Astrocyte (in vitro differentiated cells and primary cell): Measurements from ENCODE around the gene NLRP6. TPM values are rescaled to one million over a fixed set of nuclear protein-coding genes. Genes with fewer than 3 reads are reported as not detected.

ENCODE experiments used
- DNase-seq: peaks from one replicate; pipeline ENCODE4 v3.0.0-alpha.2; 2010; ENCODE audit warnings: low read depth
- FAIRE-seq: peaks from 2 replicates; lab custom pipeline; 2011; peaks lifted over from hg19 to GRCh38; lab: Jason Lieb, UNC
- H2AFZ ChIP-seq: 2 replicates; pipeline ENCODE4 v1.6.0; 2012; ENCODE audit warnings: low read depth, low read length, inconsistent platforms
- H3K27ac ChIP-seq: 2 replicates; pipeline ENCODE4 v1.5.1; 2011; ENCODE audit warnings: low read depth, low read length, inconsistent platforms
- H3K27me3 ChIP-seq: 2 replicates; pipeline ENCODE4 v1.6.0; 2011; ENCODE audit warnings: low read length, inconsistent platforms; ENCODE audit not compliant: insufficient read depth
- H3K36me3 ChIP-seq: 2 replicates; pipeline ENCODE4 v1.5.1; 2011; ENCODE audit warnings: low read length, inconsistent platforms; ENCODE audit not compliant: insufficient read depth
- H3K4me1 ChIP-seq: 2 replicates; pipeline ENCODE4 v1.5.1; 2011; ENCODE audit warnings: low read length, inconsistent platforms; ENCODE audit not compliant: insufficient read depth
- H3K4me2 ChIP-seq: 2 replicates; pipeline ENCODE4 v1.6.0; 2012; ENCODE audit warnings: low read length, inconsistent platforms
- H3K4me3 ChIP-seq: 2 replicates; pipeline ENCODE4 v1.5.1; 2011; ENCODE audit warnings: low read depth, mild to moderate bottlenecking, low read length, inconsistent platforms; ENCODE audit not compliant: insufficient read depth
- H3K79me2 ChIP-seq: 2 replicates; pipeline ENCODE4 v1.6.0; 2012; ENCODE audit warnings: mild to moderate bottlenecking, low read length, inconsistent platforms; ENCODE audit not compliant: insufficient read depth
- H3K9ac ChIP-seq: 2 replicates; pipeline ENCODE4 v1.6.0; 2012; ENCODE audit warnings: mild to moderate bottlenecking, low read length, inconsistent platforms
- H3K9me3 ChIP-seq: 2 replicates; pipeline ENCODE4 v1.5.1; 2012; ENCODE audit warnings: low read depth, mild to moderate bottlenecking, low read length, inconsistent platforms; ENCODE audit not compliant: insufficient read depth
- H4K20me1 ChIP-seq: 2 replicates; pipeline ENCODE4 v1.6.0; 2012; ENCODE audit warnings: low read length, inconsistent platforms; ENCODE audit not compliant: insufficient read depth
- H3K27ac Mint-ChIP-seq: one replicate; pipeline ENCODE4 v1.8.0; 2021; ENCODE audit warnings: mild to moderate bottlenecking, mixed read lengths; ENCODE audit not compliant: unreplicated experiment
- H3K27me3 Mint-ChIP-seq: one replicate; pipeline ENCODE4 v1.8.0; 2021; ENCODE audit warnings: low read depth, mixed read lengths; ENCODE audit not compliant: unreplicated experiment
- H3K36me3 Mint-ChIP-seq: one replicate; pipeline ENCODE4 v1.8.0; 2021; ENCODE audit warnings: low read depth, mixed read lengths; ENCODE audit not compliant: unreplicated experiment
- H3K4me1 Mint-ChIP-seq: one replicate; pipeline ENCODE4 v1.8.0; 2021; ENCODE audit warnings: low read depth, mixed read lengths; ENCODE audit not compliant: unreplicated experiment
- H3K4me3 Mint-ChIP-seq: one replicate; pipeline ENCODE4 v1.8.0; 2021; ENCODE audit warnings: mild to moderate bottlenecking, moderate library complexity, mixed read lengths; ENCODE audit not compliant: unreplicated experiment
- H3K9me3 Mint-ChIP-seq: one replicate; pipeline ENCODE4 v1.8.0; 2021; ENCODE audit warnings: mild to moderate bottlenecking, mixed read lengths; ENCODE audit not compliant: unreplicated experiment
- CTCF ChIP-seq: IDR thresholded peaks from 2 replicates; pipeline ENCODE4 v1.5.1; 2011; ENCODE audit warnings: low read depth, mild to moderate bottlenecking, inconsistent platforms, low read length, moderate library complexity; ENCODE audit not compliant: insufficient read depth
- EZH2 ChIP-seq: IDR thresholded peaks from 2 replicates; pipeline ENCODE4 v1.6.1; 2012; ENCODE audit warnings: mild to moderate bottlenecking, low read length, inconsistent platforms; ENCODE audit not compliant: insufficient read depth
- total RNA-seq: library from RNA; stranded (reverse); gene quantifications from 2 replicates; pipeline ENCODE4 v1.2.1, GENCODE V29; 2021

Gene NLRP6
- total RNA-seq, 1 donor from 2014 or later, result not detected

- H3K27ac ChIP-seq, result no peak overlapping the region
- peaks cover 18% of the 10 kb centered on the region for H3K27me3 Mint-ChIP-seq
- H3K4me1 Mint-ChIP-seq, result no peaks in the 10 kb centered on the region
- TF ChIP-seq EZH2, result no peak
- no peak for TF ChIP-seq CTCF
- H3K79me2 ChIP-seq, result no peaks in the 10 kb centered on the region
- H3K36me3 ChIP-seq, result no peaks in the 10 kb centered on the region
- DNase-seq (no peak), FAIRE-seq (no peak)
- no peak overlapping the region for H3K9ac ChIP-seq
- H3K4me3 Mint-ChIP-seq, result peak overlapping the region; percentile 68
- H3K4me3 ChIP-seq, result no peak overlapping the region
- H3K9me3 ChIP-seq, result no peaks in the 10 kb centered on the region
- peaks cover 4% of the 10 kb centered on the region for H3K36me3 Mint-ChIP-seq
- H2AFZ ChIP-seq, result no peak overlapping the region
- H3K9me3 Mint-ChIP-seq, result no peaks in the 10 kb centered on the region
- peaks cover 9% of the 10 kb centered on the region for H3K27me3 ChIP-seq
- H3K4me1 ChIP-seq, result peaks cover 6% of the 10 kb centered on the region
- H3K4me2 ChIP-seq, result no peak overlapping the region
- no peak overlapping the region for H3K27ac Mint-ChIP-seq
- no peaks in the 10 kb centered on the region for H4K20me1 ChIP-seq
Measured at GRCh38 chr11:291281-292210, 13.3 kb downstream of the NLRP6 start.

GRCh38 chr11:292211-293121 lies 14.3 kb downstream of the NLRP6 start:
- FAIRE-seq, result no peak

More at GRCh38 chr11:292211-293121, 14.3 kb downstream of the NLRP6 start:
- H3K9ac ChIP-seq, result no peak overlapping the region
- no peak for TF ChIP-seq EZH2
- TF ChIP-seq CTCF, result no peak
- H3K27ac ChIP-seq, result no peak overlapping the region
- Mint-ChIP-seq H3K9me3 (no peaks in the 10 kb centered on the region), H3K4me1 (peaks cover under 1% of the 10 kb centered on the region), H3K27ac (no peak overlapping the region), H3K36me3 (peaks cover 4% of the 10 kb centered on the region), H3K27me3 (peaks cover 14% of the 10 kb centered on the region), H3K4me3 (no peak overlapping the region)
- H3K79me2 ChIP-seq, result no peaks in the 10 kb centered on the region
- no peak overlapping the region for H3K4me2 ChIP-seq
- no peak for DNase-seq
- H3K36me3 ChIP-seq, result no peaks in the 10 kb centered on the region
- no peak overlapping the region for H3K4me3 ChIP-seq
- no peak overlapping the region for H2AFZ ChIP-seq
- peaks cover 6% of the 10 kb centered on the region for H3K4me1 ChIP-seq
- H3K9me3 ChIP-seq, result no peaks in the 10 kb centered on the region
- H4K20me1 ChIP-seq, result no peaks in the 10 kb centered on the region
- peaks cover 9% of the 10 kb centered on the region for H3K27me3 ChIP-seq
